Measurements from ENCODE around the gene CDH4. TPM values are rescaled to one million over a fixed set of nuclear protein-coding genes. Genes with fewer than 3 reads are reported as not detected.

Gene CDH4
- total RNA-seq, 1 experiment from 2014 or later: 25.0 TPM

DNA sequence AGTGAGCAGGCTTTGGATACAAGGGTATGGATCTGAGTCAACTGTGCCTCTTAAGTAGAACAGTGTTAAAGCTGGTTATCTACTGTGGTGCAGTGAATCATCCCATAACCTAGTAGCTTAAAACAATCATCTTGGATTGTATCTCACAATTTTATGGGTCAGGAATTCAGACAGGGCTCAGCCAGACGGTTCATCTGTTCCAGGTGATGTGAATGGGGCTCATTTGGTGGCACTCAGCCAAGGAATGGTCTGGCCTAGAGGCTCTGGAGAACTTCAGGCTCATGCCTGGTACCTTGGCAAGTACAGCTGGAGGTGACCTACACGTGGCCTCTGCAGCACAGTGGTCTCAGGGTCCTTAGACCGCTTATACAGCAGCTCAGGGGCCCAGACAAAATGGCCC is 11.2 kb upstream of the CDH4 start:
- CTCF ChIA-PET: interaction anchor here (0.8 to 5.8 kb wide), 4 partner anchors 12 to 22 kb away, joined by 3 to 36 read pairs (median 8); no protein-coding TSS in a partner anchor
- no TSS peak for BruUV-seq (replicated peaks)
- POLR2A ChIA-PET: no interaction called here

DNA sequence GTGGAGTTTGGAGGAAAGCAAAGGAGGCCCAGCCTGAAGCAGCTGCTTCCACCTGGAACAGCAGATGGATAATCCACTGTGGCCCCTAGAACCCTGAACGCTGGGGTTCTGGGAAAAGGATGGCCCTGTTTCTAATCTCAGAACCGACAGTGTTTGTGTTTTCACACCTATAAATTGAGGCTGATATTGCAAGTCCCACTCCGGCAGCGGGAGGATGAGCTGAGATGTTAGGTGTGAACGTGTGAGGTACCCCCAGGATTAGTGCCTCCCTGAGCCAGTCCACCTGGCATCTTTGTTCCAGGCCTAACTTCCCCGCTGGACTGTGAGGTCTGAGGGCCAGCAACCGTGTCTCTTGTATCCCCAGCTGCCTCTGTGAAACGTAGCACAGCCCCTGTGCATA is 7.8 kb upstream of the CDH4 start:
- no peaks in the 10 kb centered on the region for H3K36me3 Mint-ChIP-seq (ENCODE audit: insufficient read depth, unreplicated experiment)
- no peak overlapping the region for H3K4me3 Mint-ChIP-seq (ENCODE audit: unreplicated experiment)
- TF ChIP-seq, protein P1, sequence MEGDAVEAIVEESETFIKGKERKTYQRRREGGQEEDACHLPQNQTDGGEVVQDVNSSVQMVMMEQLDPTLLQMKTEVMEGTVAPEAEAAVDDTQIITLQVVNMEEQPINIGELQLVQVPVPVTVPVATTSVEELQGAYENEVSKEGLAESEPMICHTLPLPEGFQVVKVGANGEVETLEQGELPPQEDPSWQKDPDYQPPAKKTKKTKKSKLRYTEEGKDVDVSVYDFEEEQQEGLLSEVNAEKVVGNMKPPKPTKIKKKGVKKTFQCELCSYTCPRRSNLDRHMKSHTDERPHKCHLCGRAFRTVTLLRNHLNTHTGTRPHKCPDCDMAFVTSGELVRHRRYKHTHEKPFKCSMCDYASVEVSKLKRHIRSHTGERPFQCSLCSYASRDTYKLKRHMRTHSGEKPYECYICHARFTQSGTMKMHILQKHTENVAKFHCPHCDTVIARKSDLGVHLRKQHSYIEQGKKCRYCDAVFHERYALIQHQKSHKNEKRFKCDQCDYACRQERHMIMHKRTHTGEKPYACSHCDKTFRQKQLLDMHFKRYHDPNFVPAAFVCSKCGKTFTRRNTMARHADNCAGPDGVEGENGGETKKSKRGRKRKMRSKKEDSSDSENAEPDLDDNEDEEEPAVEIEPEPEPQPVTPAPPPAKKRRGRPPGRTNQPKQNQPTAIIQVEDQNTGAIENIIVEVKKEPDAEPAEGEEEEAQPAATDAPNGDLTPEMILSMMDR (IDR thresholded peaks at IDR 0.05; ENCODE audit: unreplicated experiment): no peak
- H3K27me3 Mint-ChIP-seq (ENCODE audit: insufficient read depth, unreplicated experiment): peaks cover 84% of the 10 kb centered on the region
- BruUV-seq (replicated peaks): no TSS peak
- ChIA-PET POLR2A (no interaction called here), CTCF (interaction anchor here (1.3 to 5.8 kb wide), 3 partner anchors 16 to 23 kb away, joined by 3 to 36 read pairs (median 4); no protein-coding TSS in a partner anchor)
- H3K4me1 Mint-ChIP-seq (ENCODE audit: insufficient read depth, unreplicated experiment): no peaks in the 10 kb centered on the region
- no peak overlapping the region for H3K27ac Mint-ChIP-seq (ENCODE audit: low read depth, unreplicated experiment)
- DNase-seq (ENCODE audit: unreplicated experiment): no peak
- peaks cover 9% of the 10 kb centered on the region for H3K9me3 Mint-ChIP-seq (ENCODE audit: unreplicated experiment)
- intact Hi-C loops (cut with micrococcal nuclease): no loop called here

More for the DNA sequence above, 11.2 kb upstream of the CDH4 start:
- no peak overlapping the region for H3K4me3 Mint-ChIP-seq (ENCODE audit: unreplicated experiment)
- no peak overlapping the region for H3K27ac Mint-ChIP-seq (ENCODE audit: low read depth, unreplicated experiment)
- DNase-seq (ENCODE audit: unreplicated experiment): no peak
- intact Hi-C loops (cut with micrococcal nuclease): no loop called here
- TF ChIP-seq, protein P1 (IDR thresholded peaks at IDR 0.05; ENCODE audit: unreplicated experiment): no peak
- no peaks in the 10 kb centered on the region for H3K36me3 Mint-ChIP-seq (ENCODE audit: insufficient read depth, unreplicated experiment)
- H3K9me3 Mint-ChIP-seq (ENCODE audit: unreplicated experiment): peaks cover 12% of the 10 kb centered on the region
- peaks cover 86% of the 10 kb centered on the region for H3K27me3 Mint-ChIP-seq (ENCODE audit: insufficient read depth, unreplicated experiment)
- H3K4me1 Mint-ChIP-seq (ENCODE audit: insufficient read depth, unreplicated experiment): no peaks in the 10 kb centered on the region

DNA sequence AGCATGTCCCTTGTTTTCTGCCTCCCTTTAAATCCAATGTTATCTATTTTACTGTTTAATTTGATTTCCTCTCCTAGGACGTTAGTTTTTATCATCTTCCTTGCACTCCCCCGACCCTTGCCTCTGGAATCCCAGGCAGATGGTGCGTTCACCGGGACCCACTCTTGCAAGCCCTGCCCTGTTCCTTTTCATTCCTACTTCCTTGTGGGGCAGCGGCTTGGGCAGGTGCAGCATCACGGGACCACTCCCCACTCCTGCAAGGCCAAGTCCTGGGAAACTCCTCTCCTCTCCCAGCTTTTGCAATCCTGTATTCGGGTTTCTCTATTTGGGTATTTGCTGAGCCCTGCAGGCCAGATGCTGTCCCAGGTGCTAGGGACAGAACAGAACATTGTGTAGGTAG is 5.8 kb upstream of the CDH4 start:
- ChIA-PET POLR2A (interaction anchor here (0.5 kb wide), 1 partner anchor 82 kb away, joined by 3 read pairs; no protein-coding TSS in a partner anchor), CTCF (interaction anchor here (0.6 kb wide), 1 partner anchor 26 kb away, joined by 4 read pairs; no protein-coding TSS in a partner anchor)
- no peak for DNase-seq (ENCODE audit: unreplicated experiment)
- BruUV-seq (replicated peaks): no TSS peak
- intact Hi-C loops (cut with micrococcal nuclease): no loop called here
- Mint-ChIP-seq H3K9me3 (ENCODE audit: unreplicated experiment) (no peaks in the 10 kb centered on the region), H3K36me3 (ENCODE audit: insufficient read depth, unreplicated experiment) (no peaks in the 10 kb centered on the region), H3K4me3 (ENCODE audit: unreplicated experiment) (no peak overlapping the region), H3K27me3 (ENCODE audit: insufficient read depth, unreplicated experiment) (peaks cover 68% of the 10 kb centered on the region), H3K4me1 (ENCODE audit: insufficient read depth, unreplicated experiment) (no peaks in the 10 kb centered on the region), H3K27ac (ENCODE audit: low read depth, unreplicated experiment) (no peak overlapping the region)
- TF ChIP-seq, protein P1 (IDR thresholded peaks at IDR 0.05; ENCODE audit: unreplicated experiment): no peak

DNA sequence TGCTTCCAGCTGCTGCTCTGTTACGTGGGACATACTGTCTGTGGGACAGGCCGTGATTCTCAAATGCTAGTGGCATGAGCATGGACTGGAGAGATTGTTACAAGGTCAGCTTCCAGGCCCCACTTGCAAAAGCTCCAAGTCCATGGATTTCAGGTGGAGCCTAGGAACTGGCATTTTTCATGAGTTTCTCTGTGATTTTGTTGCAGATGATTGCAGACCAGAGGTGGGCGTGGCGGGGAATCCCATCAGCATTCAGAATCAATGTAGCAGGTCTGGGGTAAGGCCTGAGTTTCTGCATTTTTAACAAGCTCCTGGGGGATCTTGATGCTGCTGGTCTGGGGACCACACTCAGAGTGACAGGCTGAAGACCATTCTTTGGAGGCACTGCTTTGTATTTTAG is 2.4 kb upstream of the CDH4 start:
- intact Hi-C loops (cut with micrococcal nuclease): loop anchor here (5.0 to 10.0 kb wide), 3 partner anchors 62 to 395 kb away; no protein-coding TSS in a partner anchor
- no TSS peak for BruUV-seq (replicated peaks)
- CTCF ChIA-PET: interaction anchor here (0.5 to 4.0 kb wide), 5 partner anchors 13 to 1459 kb away, joined by 3 to 25 read pairs (median 3); no protein-coding TSS in a partner anchor

More for the DNA sequence above, 2.4 kb upstream of the CDH4 start:
- Mint-ChIP-seq H3K36me3 (ENCODE audit: insufficient read depth, unreplicated experiment) (no peaks in the 10 kb centered on the region), H3K27ac (ENCODE audit: low read depth, unreplicated experiment) (no peak overlapping the region), H3K4me1 (ENCODE audit: insufficient read depth, unreplicated experiment) (peaks cover 8% of the 10 kb centered on the region), H3K4me3 (ENCODE audit: unreplicated experiment) (no peak overlapping the region), H3K27me3 (ENCODE audit: insufficient read depth, unreplicated experiment) (peaks cover 44% of the 10 kb centered on the region), H3K9me3 (ENCODE audit: unreplicated experiment) (no peaks in the 10 kb centered on the region)
- POLR2A ChIA-PET: no interaction called here
- DNase-seq (ENCODE audit: unreplicated experiment): no peak
- TF ChIP-seq, protein P1 (IDR thresholded peaks at IDR 0.05; ENCODE audit: unreplicated experiment): no peak

All from MCF 10A (cell line).